ENCODE measurements around the gene MATN3.
A peak's percentile ranks its signal among the peaks of the same experiment; 100 is the strongest.

- TF ChIP-seq CTCF (IDR thresholded peaks at IDR 0.05) (peak in 2 of 3 experiments; percentile 14 to 74), POLR2A (IDR thresholded peaks at IDR 0.05) (no peak), POLR2AphosphoS5 (IDR thresholded peaks at IDR 0.05; ENCODE audit: insufficient read depth in 1 of 2, low read depth in 1 of 2) (no peak)
Observed at GRCh38 chr2:20015482-20016083, 3.1 kb upstream of the MATN3 start.
